ENCODE data around the gene WIF1.

Gene WIF1

DNA sequence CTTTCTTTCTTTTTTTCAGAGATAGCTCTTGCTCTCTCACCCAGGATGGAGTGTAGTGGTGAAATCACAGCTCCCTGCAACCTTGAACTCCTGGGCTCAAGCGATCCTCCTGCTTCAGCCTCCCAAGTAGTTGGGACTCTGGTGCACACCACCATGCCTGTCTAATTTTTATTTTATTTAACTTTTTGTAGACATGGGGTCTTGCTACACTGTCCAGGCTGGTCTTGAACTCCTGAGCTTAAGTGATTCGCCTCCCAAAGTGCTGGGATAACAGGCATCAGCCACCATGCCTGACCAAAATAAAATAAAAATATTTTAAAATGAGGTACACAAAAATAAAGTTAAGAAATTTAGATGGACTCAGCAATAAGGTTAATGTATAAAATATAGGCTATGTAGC, 43.1 kb upstream of the WIF1 start:
- DNase-seq (ENCODE audit: low read depth): no peak
- no peak overlapping the region for H3K4me3 ChIP-seq (ENCODE audit: low read depth, low read length)
- TF ChIP-seq CTCF (IDR thresholded peaks at IDR 0.05; ENCODE audit: insufficient read depth, low read depth, low read length, missing control alignments): no peak

DNA sequence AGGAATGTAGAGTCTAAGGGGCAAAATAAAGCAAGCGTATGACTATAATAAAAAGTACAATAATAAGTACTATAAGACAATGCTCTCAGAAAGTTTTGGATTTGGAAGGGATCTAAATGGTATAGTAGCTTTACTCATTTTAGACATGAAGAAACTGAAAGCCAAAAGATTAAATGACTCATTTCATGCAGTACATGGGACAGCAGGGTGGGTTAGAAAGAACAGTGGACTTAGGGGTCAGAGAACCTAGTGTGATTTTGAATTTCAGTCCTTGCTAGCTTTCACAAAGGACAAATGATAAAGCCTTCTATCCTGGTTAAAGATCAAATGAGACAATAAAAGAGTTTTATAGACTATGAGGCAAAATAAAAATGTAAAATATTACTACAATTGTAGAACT, 41.5 kb upstream of the WIF1 start:
- no peak for TF ChIP-seq CTCF (IDR thresholded peaks at IDR 0.05; ENCODE audit: insufficient read depth, low read depth, low read length, missing control alignments)
- H3K4me3 ChIP-seq (ENCODE audit: low read depth, low read length): no peak overlapping the region
- DNase-seq (ENCODE audit: low read depth): peak; percentile 42

DNA sequence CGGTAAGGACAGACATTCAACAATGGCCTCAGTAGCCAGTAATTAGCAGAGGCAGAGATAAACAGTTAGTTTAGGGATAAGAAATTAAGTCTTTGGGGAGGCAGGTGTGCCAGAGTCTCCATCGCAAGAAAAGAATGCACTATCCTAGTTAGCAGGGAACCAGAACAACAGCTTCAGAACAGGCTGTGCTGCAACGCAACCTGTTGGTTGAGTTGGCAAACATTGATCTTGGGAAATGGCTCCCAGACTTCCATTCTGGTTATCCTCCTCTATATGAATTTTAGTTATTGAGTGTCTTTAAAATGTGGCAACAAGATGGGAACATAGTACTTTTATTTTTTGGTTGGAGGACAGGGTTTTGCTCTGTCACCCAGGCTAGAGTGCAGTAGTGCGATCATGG, 36.0 kb upstream of the WIF1 start:
- no peak for DNase-seq (ENCODE audit: low read depth)
- H3K4me3 ChIP-seq (ENCODE audit: low read depth, low read length): 0 out of 2 replicates have a peak overlapping the region, but pooled peaks have one; percentile 19

DNA sequence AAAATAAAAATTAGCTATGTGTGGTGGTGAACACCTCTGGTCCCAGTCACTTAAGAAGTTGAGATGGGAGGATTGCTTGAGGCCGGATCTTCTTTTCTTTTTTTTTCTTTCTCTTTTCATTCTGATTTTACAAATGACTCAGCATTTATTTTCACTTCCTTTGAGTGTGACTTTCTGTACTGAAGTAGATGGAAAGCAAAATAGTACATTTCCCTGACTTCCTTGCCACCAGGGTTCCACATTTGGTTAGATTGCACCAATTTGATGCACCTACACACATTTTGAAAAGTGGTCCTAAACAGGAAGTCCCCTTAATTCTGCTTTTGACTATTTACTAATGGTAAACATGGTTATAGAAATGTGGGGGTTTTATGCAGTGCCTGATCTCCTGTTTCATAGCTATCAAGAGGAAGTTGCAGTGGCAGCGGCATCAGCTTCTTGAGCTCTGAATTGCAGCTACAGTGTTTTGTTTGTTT, 35.3 kb upstream of the WIF1 start:
- TF ChIP-seq CTCF (IDR thresholded peaks at IDR 0.05; ENCODE audit: insufficient read depth, low read depth, low read length, missing control alignments): no peak
- DNase-seq (ENCODE audit: low read depth): peak; percentile 77
- peak overlapping the region; percentile 19; the same call in 1 of the 2 replicates for H3K4me3 ChIP-seq (ENCODE audit: low read depth, low read length)

More for the DNA sequence above, 36.0 kb upstream of the WIF1 start:
- no peak for TF ChIP-seq CTCF (IDR thresholded peaks at IDR 0.05; ENCODE audit: insufficient read depth, low read depth, low read length, missing control alignments)

GRCh38 chr12:65155784-65156183, 34.7 kb upstream of the WIF1 start:
- no peak for TF ChIP-seq CTCF (IDR thresholded peaks at IDR 0.05; ENCODE audit: insufficient read depth, low read depth, low read length, missing control alignments)
- H3K4me3 ChIP-seq (ENCODE audit: low read depth, low read length): no peak overlapping the region
- DNase-seq (ENCODE audit: low read depth): peak; percentile 41

DNA sequence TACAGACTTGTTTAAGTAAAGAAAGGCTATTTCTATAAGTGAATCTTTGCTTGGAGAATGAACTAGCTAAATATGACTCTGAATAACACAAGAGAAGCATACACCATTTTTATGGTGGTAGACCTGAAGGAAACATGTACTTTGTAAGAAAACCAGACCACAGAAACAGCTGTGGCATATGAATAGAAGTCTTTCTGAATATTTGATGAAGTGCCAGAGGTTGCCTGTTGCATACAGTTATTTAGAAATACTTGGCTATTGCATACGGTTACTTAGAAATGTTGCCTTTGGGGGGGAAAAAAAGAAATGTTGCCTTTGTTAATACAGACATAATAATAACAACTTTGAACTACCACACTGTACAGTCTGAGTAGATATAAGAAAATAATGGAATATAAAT, 31.5 kb upstream of the WIF1 start:
- H3K4me3 ChIP-seq (ENCODE audit: low read depth, low read length): no peak overlapping the region
- no peak for DNase-seq (ENCODE audit: low read depth)
- TF ChIP-seq CTCF (IDR thresholded peaks at IDR 0.05; ENCODE audit: insufficient read depth, low read depth, low read length, missing control alignments): no peak

GRCh38 chr12:65152012-65152411, 30.9 kb upstream of the WIF1 start:
- no peak overlapping the region for H3K4me3 ChIP-seq (ENCODE audit: low read depth, low read length)
- DNase-seq (ENCODE audit: low read depth): no peak
- no peak for TF ChIP-seq CTCF (IDR thresholded peaks at IDR 0.05; ENCODE audit: insufficient read depth, low read depth, low read length, missing control alignments)

Data from GM12865 (cell line).